GM12878 (cell line): ENCODE measurements around the gene RAD51.

Source experiments
- CBX5 ChIP-seq: sonication (generic); IDR thresholded peaks from 2 replicates; pipeline ENCODE4 v1.6.1; 2016; ENCODE audit warnings: low read depth, moderate library complexity, mild to moderate bottlenecking, inconsistent platforms
- CREM ChIP-seq: IDR thresholded peaks from 2 replicates; pipeline ENCODE4 v1.6.1; 2014; ENCODE audit warnings: antibody characterized with exemption, low read depth
- EZH2 ChIP-seq: IDR thresholded peaks from 2 replicates; pipeline ENCODE4 v1.6.1; 2012; ENCODE audit warnings: low read depth, mild to moderate bottlenecking, control low read depth, inconsistent platforms, low read length, borderline replicate concordance; ENCODE audit not compliant: control insufficient read depth
- SP1 ChIP-seq: IDR thresholded peaks from one replicate; pipeline ENCODE4 v1.6.1; 2011; ENCODE audit warnings: low read depth, low read length
- YY1 ChIP-seq: IDR thresholded peaks from 2 replicates; pipeline ENCODE4 v1.6.1; 2011; ENCODE audit warnings: low read depth, mild to moderate bottlenecking, low read length
- ZSCAN29 ChIP-seq: fragments of 450-650 bp; IDR thresholded peaks from 2 replicates; pipeline ENCODE4 v1.6.1; 2017; ENCODE audit warnings: mild to moderate bottlenecking, moderate library complexity

GRCh38 chr15:40650479-40650878 lies 44.5 kb upstream of the RAD51 start:
- TF ChIP-seq SP1, result no peak
- TF ChIP-seq YY1, result no peak
- no peak for TF ChIP-seq ZSCAN29
- TF ChIP-seq CBX5, result no peak
- TF ChIP-seq EZH2, result no peak
- no peak for TF ChIP-seq CREM
